ENCODE data around the gene APP. TPM values are rescaled to one million over a fixed set of nuclear protein-coding genes. Genes with fewer than 3 reads are reported as not detected.
"Not testable (repeated sequence)": the region's sequence is repeated elsewhere in the genome, so short reads cannot be mapped to it uniquely, and the experiment has no call there.

APP gene
- total RNA-seq, 1 donor, result 373 TPM

GRCh38 chr21:25929856-25930520 lies 240.6 kb downstream of the APP start:
- Histone ChIP-seq H3K4me3 (ENCODE audit: insufficient read depth, low read length) (no peak overlapping the region), H3K9me3 (ENCODE audit: low read depth, low read length) (no peaks in the 10 kb centered on the region), H3K4me1 (ENCODE audit: insufficient read depth, low read length) (peaks cover 22% of the 10 kb centered on the region), H3K27ac (ENCODE audit: low read depth, low read length) (no peak overlapping the region), H2AFZ (ENCODE audit: low read length) (no peak overlapping the region), H3K27me3 (ENCODE audit: insufficient read depth, low read length) (no peaks in the 10 kb centered on the region), H3K79me2 (ENCODE audit: insufficient read depth, low read length) (peaks cover 3% of the 10 kb centered on the region), H3K4me2 (ENCODE audit: insufficient read depth, low read length) (no peak overlapping the region), H4K20me1 (ENCODE audit: insufficient read depth, low read length) (no peaks in the 10 kb centered on the region), H3K36me3 (ENCODE audit: insufficient read depth, low read length) (no peaks in the 10 kb centered on the region)
- no peak for DNase-seq (ENCODE audit: insufficient read length, low spot score, missing footprints)
- TF ChIP-seq, protein P1, sequence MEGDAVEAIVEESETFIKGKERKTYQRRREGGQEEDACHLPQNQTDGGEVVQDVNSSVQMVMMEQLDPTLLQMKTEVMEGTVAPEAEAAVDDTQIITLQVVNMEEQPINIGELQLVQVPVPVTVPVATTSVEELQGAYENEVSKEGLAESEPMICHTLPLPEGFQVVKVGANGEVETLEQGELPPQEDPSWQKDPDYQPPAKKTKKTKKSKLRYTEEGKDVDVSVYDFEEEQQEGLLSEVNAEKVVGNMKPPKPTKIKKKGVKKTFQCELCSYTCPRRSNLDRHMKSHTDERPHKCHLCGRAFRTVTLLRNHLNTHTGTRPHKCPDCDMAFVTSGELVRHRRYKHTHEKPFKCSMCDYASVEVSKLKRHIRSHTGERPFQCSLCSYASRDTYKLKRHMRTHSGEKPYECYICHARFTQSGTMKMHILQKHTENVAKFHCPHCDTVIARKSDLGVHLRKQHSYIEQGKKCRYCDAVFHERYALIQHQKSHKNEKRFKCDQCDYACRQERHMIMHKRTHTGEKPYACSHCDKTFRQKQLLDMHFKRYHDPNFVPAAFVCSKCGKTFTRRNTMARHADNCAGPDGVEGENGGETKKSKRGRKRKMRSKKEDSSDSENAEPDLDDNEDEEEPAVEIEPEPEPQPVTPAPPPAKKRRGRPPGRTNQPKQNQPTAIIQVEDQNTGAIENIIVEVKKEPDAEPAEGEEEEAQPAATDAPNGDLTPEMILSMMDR (IDR thresholded peaks at IDR 0.05; ENCODE audit: extremely low read depth, low read depth, low read length), result no peak

GRCh38 chr21:25927195-25927880 lies 243.2 kb downstream of the APP start:
- Histone ChIP-seq H3K36me3 (ENCODE audit: insufficient read depth, low read length) (no peaks in the 10 kb centered on the region), H4K20me1 (ENCODE audit: insufficient read depth, low read length) (no peaks in the 10 kb centered on the region), H3K4me1 (ENCODE audit: insufficient read depth, low read length) (peaks cover 17% of the 10 kb centered on the region), H3K4me3 (ENCODE audit: insufficient read depth, low read length) (no peak overlapping the region), H3K79me2 (ENCODE audit: insufficient read depth, low read length) (peaks cover 3% of the 10 kb centered on the region), H3K9me3 (ENCODE audit: low read depth, low read length) (no peaks in the 10 kb centered on the region), H3K27me3 (ENCODE audit: insufficient read depth, low read length) (no peaks in the 10 kb centered on the region), H3K4me2 (ENCODE audit: insufficient read depth, low read length) (no peak overlapping the region), H3K27ac (ENCODE audit: low read depth, low read length) (no peak overlapping the region), H2AFZ (ENCODE audit: low read length) (no peak overlapping the region)
- TF ChIP-seq, protein P1 (IDR thresholded peaks at IDR 0.05; ENCODE audit: extremely low read depth, low read depth, low read length), result no peak
- no peak for DNase-seq (ENCODE audit: insufficient read length, low spot score, missing footprints)

GRCh38 chr21:25925936-25926335 lies 244.6 kb downstream of the APP start:
- no peak overlapping the region for H2AFZ ChIP-seq (ENCODE audit: low read length)
- no peak overlapping the region for H3K4me3 ChIP-seq (ENCODE audit: insufficient read depth, low read length)
- no peaks in the 10 kb centered on the region for H3K36me3 ChIP-seq (ENCODE audit: insufficient read depth, low read length)
- H3K4me1 ChIP-seq (ENCODE audit: insufficient read depth, low read length), result peaks cover 17% of the 10 kb centered on the region
- H3K9me3 ChIP-seq (ENCODE audit: low read depth, low read length), result no peaks in the 10 kb centered on the region
- no peaks in the 10 kb centered on the region for H3K27me3 ChIP-seq (ENCODE audit: insufficient read depth, low read length)
- no peak overlapping the region for H3K27ac ChIP-seq (ENCODE audit: low read depth, low read length)
- H4K20me1 ChIP-seq (ENCODE audit: insufficient read depth, low read length), result no peaks in the 10 kb centered on the region
- peaks cover 3% of the 10 kb centered on the region for H3K79me2 ChIP-seq (ENCODE audit: insufficient read depth, low read length)
- DNase-seq (ENCODE audit: insufficient read length, low spot score, missing footprints), result no peak
- TF ChIP-seq, protein P1 (IDR thresholded peaks at IDR 0.05; ENCODE audit: extremely low read depth, low read depth, low read length), result no peak
- H3K4me2 ChIP-seq (ENCODE audit: insufficient read depth, low read length), result no peak overlapping the region

DNA sequence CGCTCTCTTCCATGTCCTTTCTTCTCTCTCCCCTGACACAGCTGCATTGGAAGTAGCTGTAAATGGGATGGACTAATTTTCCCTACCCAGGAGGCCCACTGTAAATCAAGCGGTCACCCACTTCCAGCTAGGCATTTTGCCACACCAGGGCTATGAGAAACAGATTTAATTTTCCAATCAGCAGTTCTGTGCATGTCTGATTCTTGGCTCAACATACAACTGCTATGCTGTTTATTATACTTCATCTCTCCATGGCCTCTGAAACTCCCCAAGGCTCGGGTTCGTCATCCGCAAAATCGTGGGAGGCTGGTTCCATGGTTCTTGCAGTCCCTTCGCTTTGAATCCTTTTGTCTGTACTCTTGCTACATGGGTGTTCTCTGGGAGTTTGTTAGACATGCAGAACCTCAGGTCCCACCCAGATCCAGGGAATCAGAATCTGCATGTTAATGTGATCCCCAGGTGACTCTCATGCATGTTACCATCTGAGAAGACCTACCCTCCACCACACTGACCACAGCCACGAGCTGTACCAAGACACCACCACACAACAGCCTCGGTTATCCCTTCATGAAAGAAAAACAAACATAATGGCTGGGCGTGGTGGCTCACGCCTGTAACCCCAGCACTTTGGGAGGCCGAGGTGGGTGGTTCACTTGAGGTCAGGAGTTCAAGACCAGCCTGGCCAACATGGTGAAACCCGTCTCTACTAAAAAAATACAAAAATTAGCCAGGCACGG lies 245.3 kb downstream of the APP start:
- no peaks in the 10 kb centered on the region for H4K20me1 ChIP-seq (ENCODE audit: insufficient read depth, low read length)

DNA sequence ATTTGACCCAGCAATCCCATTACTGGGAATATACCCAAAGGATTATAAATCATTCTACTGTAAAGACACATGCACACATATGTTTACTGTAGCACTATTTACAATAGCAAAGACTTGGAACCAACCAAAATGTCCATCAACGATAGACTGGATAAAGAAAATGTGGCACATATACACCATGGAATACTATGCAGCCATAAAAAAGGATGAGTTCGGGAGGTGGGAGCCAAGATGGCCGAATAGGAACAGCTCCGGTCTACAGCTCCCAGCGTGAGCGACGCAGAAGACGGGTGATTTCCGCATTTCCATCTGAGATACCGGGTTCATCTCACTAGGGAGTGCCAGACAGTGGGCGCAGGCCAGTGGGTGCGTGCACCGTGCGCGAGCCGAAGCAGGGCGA lies 252.4 kb downstream of the APP start:
- H3K27ac ChIP-seq (ENCODE audit: low read depth, low read length); H4K20me1 ChIP-seq (ENCODE audit: insufficient read depth, low read length); H3K79me2 ChIP-seq (ENCODE audit: insufficient read depth, low read length); H3K9me3 ChIP-seq (ENCODE audit: low read depth, low read length); H3K4me2 ChIP-seq (ENCODE audit: insufficient read depth, low read length); H3K36me3 ChIP-seq (ENCODE audit: insufficient read depth, low read length); DNase-seq (ENCODE audit: insufficient read length, low spot score, missing footprints); H3K4me3 ChIP-seq (ENCODE audit: insufficient read depth, low read length); H3K27me3 ChIP-seq (ENCODE audit: insufficient read depth, low read length); H3K4me1 ChIP-seq (ENCODE audit: insufficient read depth, low read length); H2AFZ ChIP-seq (ENCODE audit: low read length): not testable (repeated sequence)

More for the DNA sequence above, 245.3 kb downstream of the APP start:
- Histone ChIP-seq H2AFZ (ENCODE audit: low read length) (no peak overlapping the region), H3K27ac (ENCODE audit: low read depth, low read length) (peak overlapping the region; percentile 45), H3K79me2 (ENCODE audit: insufficient read depth, low read length) (peaks cover 3% of the 10 kb centered on the region), H3K4me3 (ENCODE audit: insufficient read depth, low read length) (no peak overlapping the region), H3K27me3 (ENCODE audit: insufficient read depth, low read length) (no peaks in the 10 kb centered on the region), H3K4me2 (ENCODE audit: insufficient read depth, low read length) (no peak overlapping the region), H3K36me3 (ENCODE audit: insufficient read depth, low read length) (no peaks in the 10 kb centered on the region), H3K9me3 (ENCODE audit: low read depth, low read length) (no peaks in the 10 kb centered on the region), H3K4me1 (ENCODE audit: insufficient read depth, low read length) (peaks cover 16% of the 10 kb centered on the region)
- TF ChIP-seq, protein P1 (IDR thresholded peaks at IDR 0.05; ENCODE audit: extremely low read depth, low read depth, low read length), result no peak
- DNase-seq (ENCODE audit: insufficient read length, low spot score, missing footprints), result no peak

Data from osteoblast (primary cell).